Left hindlimb (tissue), 1 donor: ENCODE results near the gene COL4A5.
A peak's percentile ranks its signal among the peaks of the same experiment; 100 is the strongest.

Source experiments
- DNase-seq: peaks from one replicate; pipeline ENCODE4 v3.0.0-alpha.2; 2018

Gene COL4A5

GRCh38 chrX:108642273-108642628 is 202.6 kb downstream of the COL4A5 start:
- no peak for DNase-seq

- no peak for DNase-seq
Observed at GRCh38 chrX:108664701-108665100, 225.1 kb downstream of the COL4A5 start.

- no peak for DNase-seq
Observed at GRCh38 chrX:108666101-108666500, 226.5 kb downstream of the COL4A5 start.

- DNase-seq: no peak
Observed at GRCh38 chrX:108671526-108671925, 231.9 kb downstream of the COL4A5 start.

GRCh38 chrX:108696690-108697089 is 257.1 kb downstream of the COL4A5 start:
- no peak for DNase-seq

- no peak for DNase-seq
Observed at GRCh38 chrX:108699368-108699767, 259.7 kb downstream of the COL4A5 start.

GRCh38 chrX:108701633-108702032 is 262.0 kb downstream of the COL4A5 start:
- DNase-seq: no peak

GRCh38 chrX:108702530-108702929 is 262.9 kb downstream of the COL4A5 start:
- DNase-seq: no peak

- no peak for DNase-seq
Observed at GRCh38 chrX:108704839-108705238, 265.2 kb downstream of the COL4A5 start.

- DNase-seq: no peak
Observed at GRCh38 chrX:108712886-108713285, 273.2 kb downstream of the COL4A5 start.

- DNase-seq: no peak
Observed at GRCh38 chrX:108722561-108722960, 282.9 kb downstream of the COL4A5 start.

- DNase-seq: no peak
Observed at GRCh38 chrX:108726748-108727147, 287.1 kb downstream of the COL4A5 start.

GRCh38 chrX:108731153-108731552 is 291.5 kb downstream of the COL4A5 start:
- no peak for DNase-seq

GRCh38 chrX:108732630-108733321 is 293.1 kb downstream of the COL4A5 start:
- no peak for DNase-seq

- DNase-seq: no peak
Observed at GRCh38 chrX:108734426-108734825, 294.8 kb downstream of the COL4A5 start.

GRCh38 chrX:108735091-108735678 is 295.5 kb downstream of the COL4A5 start:
- DNase-seq: no peak

GRCh38 chrX:108735679-108736508 is 296.3 kb downstream of the COL4A5 start:
- peak; percentile 30 for DNase-seq

- DNase-seq: peak; percentile 35
Observed at GRCh38 chrX:108736509-108737479, 297.2 kb downstream of the COL4A5 start, which contains the start of gene IRS4. TSS of gene IRS4 (minus strand) at chrX:108736563.

- DNase-seq: no peak
Observed at GRCh38 chrX:108737754-108738153, 298.1 kb downstream of the COL4A5 start.

- DNase-seq: no peak
Observed at GRCh38 chrX:108740299-108740774, 300.7 kb downstream of the COL4A5 start.
